Ishikawa (cell line): ENCODE data around the gene MIA2.

ENCODE experiments used
- CEBPB ChIP-seq: IDR thresholded peaks from 2 replicates; pipeline ENCODE4 v1.6.1; 2012
- CREB1 ChIP-seq: IDR thresholded peaks from 2 replicates; pipeline ENCODE4 v1.6.1; 2012; ENCODE audit warnings: low read depth
- EGR1 ChIP-seq: IDR thresholded peaks from 2 replicates; pipeline ENCODE4 v1.6.1; 2012
- EP300 ChIP-seq: IDR thresholded peaks from 2 replicates; pipeline ENCODE4 v1.6.1; 2012; ENCODE audit warnings: borderline replicate concordance
- FOXM1 ChIP-seq: IDR thresholded peaks from 2 replicates; pipeline ENCODE4 v1.6.1; 2012; ENCODE audit warnings: low read depth, borderline replicate concordance
- MAX ChIP-seq: IDR thresholded peaks from 2 replicates; pipeline ENCODE4 v1.6.1; 2012
- NFIC ChIP-seq: IDR thresholded peaks from 2 replicates; pipeline ENCODE4 v1.6.1; 2012
- RAD21 ChIP-seq: IDR thresholded peaks from 2 replicates; pipeline ENCODE4 v1.6.1; 2012; ENCODE audit warnings: low read depth
- REST ChIP-seq: IDR thresholded peaks from 2 replicates; pipeline ENCODE4 v1.6.1; 2012; ENCODE audit warnings: low read depth, mild to moderate bottlenecking
- TAF1 ChIP-seq: IDR thresholded peaks from 2 replicates; pipeline ENCODE4 v1.6.1; 2012; ENCODE audit warnings: low read depth, mild to moderate bottlenecking
- TCF12 ChIP-seq: IDR thresholded peaks from 2 replicates; pipeline ENCODE4 v1.6.1; 2012; ENCODE audit warnings: low read depth
- TEAD4 ChIP-seq: IDR thresholded peaks from 2 replicates; pipeline ENCODE4 v1.6.1; 2012
- YY1 ChIP-seq: IDR thresholded peaks from 2 replicates; pipeline ENCODE4 v1.6.1; 2012; ENCODE audit warnings: low read depth
- ZBTB7A ChIP-seq: IDR thresholded peaks from 2 replicates; pipeline ENCODE4 v1.6.1; 2012; ENCODE audit warnings: low read depth
- TF ChIP-seq, protein P1 (sequence below): IDR thresholded peaks from 2 replicates; pipeline ENCODE4 v1.6.1; 2012

MIA2 gene

GRCh38 chr14:39268393-39268792, 34.7 kb downstream of the MIA2 start:
- TF ChIP-seq FOXM1 (no peak), YY1 (no peak)

DNA sequence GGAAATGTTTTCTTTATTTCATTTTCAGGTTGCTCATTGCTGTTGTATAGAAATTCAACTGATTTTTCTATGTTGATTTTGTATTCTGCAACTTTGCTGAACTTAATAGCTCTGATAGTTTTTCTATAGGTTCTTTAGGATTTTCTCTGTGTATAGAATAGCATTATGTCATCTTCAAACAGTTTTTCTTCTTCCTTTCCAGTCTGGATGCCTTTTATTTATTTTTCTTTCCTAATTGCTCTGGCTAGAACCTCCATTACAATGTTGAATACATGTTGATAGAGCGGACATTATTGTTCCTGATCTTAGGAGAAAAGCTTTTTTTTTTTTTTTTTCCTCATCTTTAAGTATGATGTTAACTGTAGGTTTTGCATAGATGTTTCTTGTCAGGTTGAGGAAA, 39.2 kb downstream of the MIA2 start:
- no peak for TF ChIP-seq TAF1
- TF ChIP-seq ZBTB7A, result no peak
- no peak for TF ChIP-seq REST
- TF ChIP-seq TCF12, result no peak
- TF ChIP-seq YY1, result no peak
- no peak for TF ChIP-seq FOXM1
- TF ChIP-seq EP300, result no peak

DNA sequence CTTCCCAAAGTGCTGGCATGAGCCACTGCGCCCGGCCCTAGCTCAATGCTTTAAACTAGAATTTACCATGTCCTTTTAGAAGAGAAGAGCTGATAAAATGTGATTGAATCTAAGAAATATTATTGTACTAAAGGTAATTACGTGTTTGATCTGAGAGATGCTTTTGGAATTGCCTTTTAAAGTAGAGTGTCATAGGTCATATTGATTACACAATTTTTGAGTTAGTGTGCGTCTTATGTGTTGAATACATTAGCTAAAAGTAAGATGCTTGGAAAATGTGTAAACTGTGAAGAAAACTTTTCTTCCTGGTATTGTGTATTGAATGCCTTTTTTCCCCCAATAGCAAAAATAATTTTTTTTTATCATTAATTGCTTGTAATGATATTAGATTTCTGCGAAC, 41.7 kb downstream of the MIA2 start:
- TF ChIP-seq CREB1, result no peak
- no peak for TF ChIP-seq RAD21
- TF ChIP-seq, protein P1, sequence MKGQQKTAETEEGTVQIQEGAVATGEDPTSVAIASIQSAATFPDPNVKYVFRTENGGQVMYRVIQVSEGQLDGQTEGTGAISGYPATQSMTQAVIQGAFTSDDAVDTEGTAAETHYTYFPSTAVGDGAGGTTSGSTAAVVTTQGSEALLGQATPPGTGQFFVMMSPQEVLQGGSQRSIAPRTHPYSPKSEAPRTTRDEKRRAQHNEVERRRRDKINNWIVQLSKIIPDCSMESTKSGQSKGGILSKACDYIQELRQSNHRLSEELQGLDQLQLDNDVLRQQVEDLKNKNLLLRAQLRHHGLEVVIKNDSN, result no peak
- no peak for TF ChIP-seq EP300
- no peak for TF ChIP-seq TCF12
- TF ChIP-seq NFIC, result no peak
- no peak for TF ChIP-seq YY1
- no peak for TF ChIP-seq EGR1
- TF ChIP-seq TEAD4, result no peak
- TF ChIP-seq MAX, result no peak
- TF ChIP-seq TAF1, result no peak
- TF ChIP-seq CEBPB, result no peak
- TF ChIP-seq ZBTB7A, result no peak

DNA sequence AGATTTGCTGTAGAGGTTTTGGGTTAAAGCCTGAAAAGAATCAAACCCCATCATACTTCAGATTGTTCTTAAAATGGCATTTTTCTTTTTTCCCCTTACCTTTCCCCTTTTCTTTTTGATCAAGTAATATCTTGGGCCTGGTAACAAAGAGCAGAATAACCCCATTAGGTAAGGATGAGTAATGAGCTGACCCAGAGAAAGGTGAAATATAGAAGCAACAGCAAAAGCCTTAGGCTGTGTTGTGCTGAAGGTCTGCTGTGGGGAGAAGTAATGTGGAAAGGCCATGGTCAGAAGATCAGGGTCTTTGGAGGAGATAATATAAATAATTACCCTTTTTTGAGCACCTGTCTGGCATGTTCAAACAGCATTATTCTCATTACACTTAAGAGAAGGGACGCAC, 42.3 kb downstream of the MIA2 start:
- TF ChIP-seq CREB1 (no peak), FOXM1 (no peak), EP300 (no peak), EGR1 (no peak), REST (no peak), CEBPB (no peak), TAF1 (no peak), ZBTB7A (no peak), NFIC (no peak), RAD21 (no peak), TCF12 (no peak), YY1 (no peak), TEAD4 (no peak), MAX (no peak)
- TF ChIP-seq, protein P1, result no peak

DNA sequence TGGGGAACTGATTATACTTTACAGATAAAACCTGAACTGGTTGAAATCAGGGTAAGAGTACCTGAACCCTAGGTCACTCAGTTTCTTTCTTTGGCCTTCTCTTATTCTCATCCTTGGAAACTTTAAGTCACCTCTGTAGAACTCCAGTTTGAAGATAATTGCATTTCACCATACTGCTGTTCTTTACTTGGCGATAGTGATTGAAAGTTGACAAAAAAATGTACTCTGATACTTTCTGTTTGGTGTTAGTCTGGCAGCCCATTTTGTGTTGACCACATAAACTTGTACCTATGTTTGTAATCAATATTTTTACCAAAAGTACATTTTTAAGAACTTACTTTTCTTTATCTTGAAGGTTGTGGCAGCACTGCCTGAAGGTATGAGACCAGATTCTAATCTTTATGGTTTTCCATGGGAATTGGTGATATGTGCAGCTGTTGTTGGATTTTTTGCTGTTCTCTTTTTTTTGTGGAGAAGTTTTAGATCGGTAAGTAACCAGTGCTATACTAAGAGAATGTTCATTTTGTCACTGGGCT, 42.9 kb downstream of the MIA2 start:
- TF ChIP-seq ZBTB7A (no peak), RAD21 (no peak), REST (no peak), MAX (no peak), CEBPB (no peak), EGR1 (no peak), TEAD4 (no peak), YY1 (no peak), NFIC (no peak), TAF1 (no peak), TCF12 (no peak), CREB1 (no peak), EP300 (no peak), FOXM1 (no peak)
- TF ChIP-seq, protein P1, result no peak
